ENCODE measurements around the gene KAZN.

KAZN gene

DNA sequence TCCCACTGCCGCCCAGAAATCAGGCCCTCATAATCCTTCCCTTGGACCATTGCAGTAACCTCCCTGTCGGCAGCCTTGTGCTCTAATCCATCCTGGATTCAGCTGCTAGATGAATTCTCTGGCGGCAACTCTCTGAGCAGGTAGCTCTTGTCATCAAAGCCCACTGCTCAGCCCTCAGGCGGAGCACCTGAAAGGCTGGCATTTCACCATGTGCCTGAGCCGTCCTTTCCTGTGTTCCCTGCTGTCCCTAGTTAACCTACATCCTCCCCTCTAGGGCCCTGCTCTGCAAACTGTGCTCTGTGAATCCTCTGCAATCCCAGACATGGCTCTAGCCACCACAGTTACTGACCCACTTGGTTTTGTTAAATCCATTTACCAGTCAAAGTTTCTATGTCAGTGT, 118.0 kb downstream of the KAZN start:
- TF ChIP-seq RAD21 (IDR thresholded peaks at IDR 0.05; ENCODE audit: low read depth) (no peak), TEAD4 (IDR thresholded peaks at IDR 0.05) (no peak), TCF12 (IDR thresholded peaks at IDR 0.05; ENCODE audit: low read depth) (no peak), CREB1 (IDR thresholded peaks at IDR 0.05; ENCODE audit: low read depth) (no peak), YY1 (IDR thresholded peaks at IDR 0.05; ENCODE audit: low read depth) (no peak), NFIC (IDR thresholded peaks at IDR 0.05) (no peak), TAF1 (IDR thresholded peaks at IDR 0.05; ENCODE audit: low read depth) (no peak), EP300 (IDR thresholded peaks at IDR 0.05; ENCODE audit: borderline replicate concordance) (no peak), CEBPB (IDR thresholded peaks at IDR 0.05) (no peak), FOXM1 (IDR thresholded peaks at IDR 0.05; ENCODE audit: borderline replicate concordance, low read depth) (no peak), EGR1 (IDR thresholded peaks at IDR 0.05) (no peak), ZBTB7A (IDR thresholded peaks at IDR 0.05; ENCODE audit: low read depth) (no peak)
- TF ChIP-seq, protein P1, sequence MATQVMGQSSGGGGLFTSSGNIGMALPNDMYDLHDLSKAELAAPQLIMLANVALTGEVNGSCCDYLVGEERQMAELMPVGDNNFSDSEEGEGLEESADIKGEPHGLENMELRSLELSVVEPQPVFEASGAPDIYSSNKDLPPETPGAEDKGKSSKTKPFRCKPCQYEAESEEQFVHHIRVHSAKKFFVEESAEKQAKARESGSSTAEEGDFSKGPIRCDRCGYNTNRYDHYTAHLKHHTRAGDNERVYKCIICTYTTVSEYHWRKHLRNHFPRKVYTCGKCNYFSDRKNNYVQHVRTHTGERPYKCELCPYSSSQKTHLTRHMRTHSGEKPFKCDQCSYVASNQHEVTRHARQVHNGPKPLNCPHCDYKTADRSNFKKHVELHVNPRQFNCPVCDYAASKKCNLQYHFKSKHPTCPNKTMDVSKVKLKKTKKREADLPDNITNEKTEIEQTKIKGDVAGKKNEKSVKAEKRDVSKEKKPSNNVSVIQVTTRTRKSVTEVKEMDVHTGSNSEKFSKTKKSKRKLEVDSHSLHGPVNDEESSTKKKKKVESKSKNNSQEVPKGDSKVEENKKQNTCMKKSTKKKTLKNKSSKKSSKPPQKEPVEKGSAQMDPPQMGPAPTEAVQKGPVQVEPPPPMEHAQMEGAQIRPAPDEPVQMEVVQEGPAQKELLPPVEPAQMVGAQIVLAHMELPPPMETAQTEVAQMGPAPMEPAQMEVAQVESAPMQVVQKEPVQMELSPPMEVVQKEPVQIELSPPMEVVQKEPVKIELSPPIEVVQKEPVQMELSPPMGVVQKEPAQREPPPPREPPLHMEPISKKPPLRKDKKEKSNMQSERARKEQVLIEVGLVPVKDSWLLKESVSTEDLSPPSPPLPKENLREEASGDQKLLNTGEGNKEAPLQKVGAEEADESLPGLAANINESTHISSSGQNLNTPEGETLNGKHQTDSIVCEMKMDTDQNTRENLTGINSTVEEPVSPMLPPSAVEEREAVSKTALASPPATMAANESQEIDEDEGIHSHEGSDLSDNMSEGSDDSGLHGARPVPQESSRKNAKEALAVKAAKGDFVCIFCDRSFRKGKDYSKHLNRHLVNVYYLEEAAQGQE (IDR thresholded peaks at IDR 0.05; ENCODE audit: low read depth), result no peak
- TF ChIP-seq, protein P2, sequence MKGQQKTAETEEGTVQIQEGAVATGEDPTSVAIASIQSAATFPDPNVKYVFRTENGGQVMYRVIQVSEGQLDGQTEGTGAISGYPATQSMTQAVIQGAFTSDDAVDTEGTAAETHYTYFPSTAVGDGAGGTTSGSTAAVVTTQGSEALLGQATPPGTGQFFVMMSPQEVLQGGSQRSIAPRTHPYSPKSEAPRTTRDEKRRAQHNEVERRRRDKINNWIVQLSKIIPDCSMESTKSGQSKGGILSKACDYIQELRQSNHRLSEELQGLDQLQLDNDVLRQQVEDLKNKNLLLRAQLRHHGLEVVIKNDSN (IDR thresholded peaks at IDR 0.05), result no peak
- TF ChIP-seq, protein P3, sequence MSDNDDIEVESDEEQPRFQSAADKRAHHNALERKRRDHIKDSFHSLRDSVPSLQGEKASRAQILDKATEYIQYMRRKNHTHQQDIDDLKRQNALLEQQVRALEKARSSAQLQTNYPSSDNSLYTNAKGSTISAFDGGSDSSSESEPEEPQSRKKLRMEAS (IDR thresholded peaks at IDR 0.05), result no peak

DNA sequence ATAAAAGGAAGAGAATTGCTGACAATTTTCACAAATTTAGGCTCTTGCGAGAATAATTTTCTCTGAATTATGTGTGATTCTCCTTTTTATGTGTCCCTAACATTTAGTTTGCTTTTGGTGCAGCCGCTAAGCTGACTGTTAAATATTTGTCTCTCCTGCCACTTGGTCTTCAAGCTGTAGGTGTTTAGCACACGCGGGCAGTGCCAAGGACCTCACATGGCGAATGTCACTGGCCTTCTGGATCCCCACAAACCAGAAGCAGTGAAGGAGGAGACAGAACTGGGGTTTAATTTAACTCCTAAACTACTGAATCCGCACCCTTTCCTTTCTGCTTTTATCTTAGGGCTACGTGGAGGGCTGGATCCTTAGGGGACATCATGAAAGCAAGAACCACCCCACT, 120.0 kb downstream of the KAZN start:
- TF ChIP-seq, protein P3 (IDR thresholded peaks at IDR 0.05), result no peak
- TF ChIP-seq CREB1 (IDR thresholded peaks at IDR 0.05; ENCODE audit: low read depth) (no peak), RAD21 (IDR thresholded peaks at IDR 0.05; ENCODE audit: low read depth) (no peak)

DNA sequence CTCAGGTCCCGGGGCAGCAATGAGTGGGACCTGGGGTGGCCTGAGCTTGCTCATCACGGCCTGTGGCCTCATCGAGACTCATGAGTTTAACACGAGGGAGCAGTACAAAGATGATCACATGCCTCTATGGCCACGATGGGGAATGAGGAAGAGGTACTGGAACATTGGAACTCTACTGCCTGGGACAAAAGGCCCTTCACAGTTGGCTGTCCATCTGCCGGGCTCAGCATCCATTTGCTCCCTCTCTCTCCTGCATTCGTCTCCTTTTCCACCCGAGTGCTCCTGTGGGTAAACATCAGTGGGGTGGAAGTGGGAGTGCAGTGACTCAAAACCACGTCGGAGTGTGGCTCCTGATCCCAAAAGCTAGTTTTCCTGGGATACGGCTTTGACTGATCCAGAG, 124.9 kb downstream of the KAZN start:
- TF ChIP-seq RAD21 (IDR thresholded peaks at IDR 0.05; ENCODE audit: low read depth) (no peak), TAF1 (IDR thresholded peaks at IDR 0.05; ENCODE audit: low read depth) (no peak), TCF12 (IDR thresholded peaks at IDR 0.05; ENCODE audit: low read depth) (no peak), CEBPB (IDR thresholded peaks at IDR 0.05) (no peak), EP300 (IDR thresholded peaks at IDR 0.05; ENCODE audit: borderline replicate concordance) (no peak)
- TF ChIP-seq, protein P3 (IDR thresholded peaks at IDR 0.05), result no peak
- TF ChIP-seq, protein P2 (IDR thresholded peaks at IDR 0.05), result no peak

DNA sequence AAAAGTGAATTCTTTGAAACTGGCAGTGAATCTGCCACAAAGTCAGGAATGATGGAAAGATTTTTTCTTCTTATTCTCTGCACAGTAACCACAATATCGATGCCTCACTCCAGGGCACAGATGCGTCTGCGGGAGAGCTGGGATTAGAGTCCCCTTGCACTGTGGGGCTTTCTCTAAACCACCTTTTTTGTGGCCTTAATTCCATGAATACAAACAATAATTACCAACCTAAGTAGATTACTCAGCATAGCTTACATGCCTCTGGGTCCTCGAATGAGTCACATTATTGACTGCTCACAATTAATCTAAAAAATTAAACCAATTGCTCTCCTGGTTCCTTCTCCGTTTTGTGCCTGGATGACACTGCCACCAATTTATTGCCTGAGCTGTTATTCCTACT, 125.8 kb downstream of the KAZN start:
- TF ChIP-seq CEBPB (IDR thresholded peaks at IDR 0.05), result no peak
- TF ChIP-seq, protein P2 (IDR thresholded peaks at IDR 0.05), result no peak
- TF ChIP-seq YY1 (IDR thresholded peaks at IDR 0.05; ENCODE audit: low read depth), result no peak

DNA sequence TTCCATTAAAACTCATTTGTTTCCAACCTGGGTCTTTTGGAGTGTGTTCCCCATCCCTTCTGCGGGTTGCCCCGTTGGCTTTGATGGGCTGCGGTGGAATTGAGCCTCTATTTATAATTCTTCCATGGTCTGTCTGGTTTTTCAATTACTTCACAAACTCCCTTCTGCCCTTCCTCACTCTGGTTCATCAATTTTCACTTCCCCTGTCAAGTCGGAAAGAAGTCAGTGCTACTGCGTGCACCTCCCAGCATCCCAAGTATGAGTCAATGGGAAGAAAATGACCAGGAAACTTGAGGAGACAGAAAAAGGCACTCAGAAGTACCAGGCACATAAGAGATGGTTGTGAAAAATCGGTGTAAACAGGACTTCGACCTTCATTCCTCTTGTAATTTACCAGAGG, 126.2 kb downstream of the KAZN start:
- no peak for TF ChIP-seq CEBPB (IDR thresholded peaks at IDR 0.05)
- no peak for TF ChIP-seq FOXM1 (IDR thresholded peaks at IDR 0.05; ENCODE audit: borderline replicate concordance, low read depth)
- TF ChIP-seq ZBTB7A (IDR thresholded peaks at IDR 0.05; ENCODE audit: low read depth), result no peak
- TF ChIP-seq YY1 (IDR thresholded peaks at IDR 0.05; ENCODE audit: low read depth), result no peak
- TF ChIP-seq EGR1 (IDR thresholded peaks at IDR 0.05), result no peak
- TF ChIP-seq, protein P1 (IDR thresholded peaks at IDR 0.05; ENCODE audit: low read depth), result no peak
- no peak for TF ChIP-seq NFIC (IDR thresholded peaks at IDR 0.05)
- TF ChIP-seq TEAD4 (IDR thresholded peaks at IDR 0.05), result no peak
- TF ChIP-seq, protein P3 (IDR thresholded peaks at IDR 0.05), result no peak
- TF ChIP-seq, protein P2 (IDR thresholded peaks at IDR 0.05), result no peak

DNA sequence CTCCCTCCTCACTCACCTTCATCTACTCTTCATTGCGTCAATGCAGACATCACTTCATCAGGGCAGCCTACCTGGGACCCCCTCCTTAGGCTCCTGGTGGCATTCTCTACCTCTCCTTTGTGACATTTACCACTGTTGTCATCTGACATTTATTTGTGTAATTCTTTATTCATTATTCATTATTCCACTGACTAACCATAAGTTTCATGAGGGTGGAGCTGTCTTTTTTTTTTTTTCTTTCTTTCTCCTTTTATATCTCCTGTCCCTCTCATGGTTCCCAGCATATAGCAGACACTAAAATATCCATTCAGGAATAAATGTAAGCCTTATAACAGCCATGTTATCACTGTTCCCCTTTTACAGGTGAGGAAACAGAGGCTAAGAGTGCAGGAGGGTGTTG, 126.8 kb downstream of the KAZN start:
- no peak for TF ChIP-seq TAF1 (IDR thresholded peaks at IDR 0.05; ENCODE audit: low read depth)
- TF ChIP-seq, protein P3 (IDR thresholded peaks at IDR 0.05), result no peak
- no peak for TF ChIP-seq CEBPB (IDR thresholded peaks at IDR 0.05)
- no peak for TF ChIP-seq YY1 (IDR thresholded peaks at IDR 0.05; ENCODE audit: low read depth)
- TF ChIP-seq, protein P1 (IDR thresholded peaks at IDR 0.05; ENCODE audit: low read depth), result no peak
- TF ChIP-seq NFIC (IDR thresholded peaks at IDR 0.05), result no peak
- no peak for TF ChIP-seq ZBTB7A (IDR thresholded peaks at IDR 0.05; ENCODE audit: low read depth)
- TF ChIP-seq RAD21 (IDR thresholded peaks at IDR 0.05; ENCODE audit: low read depth), result no peak
- no peak for TF ChIP-seq EGR1 (IDR thresholded peaks at IDR 0.05)
- TF ChIP-seq TCF12 (IDR thresholded peaks at IDR 0.05; ENCODE audit: low read depth), result no peak
- TF ChIP-seq EP300 (IDR thresholded peaks at IDR 0.05; ENCODE audit: borderline replicate concordance), result no peak
- TF ChIP-seq TEAD4 (IDR thresholded peaks at IDR 0.05), result no peak
- no peak for TF ChIP-seq FOXM1 (IDR thresholded peaks at IDR 0.05; ENCODE audit: borderline replicate concordance, low read depth)
- TF ChIP-seq CREB1 (IDR thresholded peaks at IDR 0.05; ENCODE audit: low read depth), result no peak
